ENCODE measurements around the gene NCOA1.
"Not testable (repeated sequence)": the region's sequence is repeated elsewhere in the genome, so short reads cannot be mapped to it uniquely, and the experiment has no call there.

- TF ChIP-seq MAFK (IDR thresholded peaks at IDR 0.05; ENCODE audit: low read depth, low read length); CTCF (conservative IDR thresholded peaks at IDR 0.05; ENCODE audit: low read depth, low read length); POLR2A (IDR thresholded peaks at IDR 0.05; ENCODE audit: low read depth, low read length); RCOR1 (IDR thresholded peaks at IDR 0.05; ENCODE audit: insufficient replicate concordance, low read length); USF2 (IDR thresholded peaks at IDR 0.05; ENCODE audit: low read depth, low read length); SMC3 (IDR thresholded peaks at IDR 0.05; ENCODE audit: low read depth, low read length); CEBPB (IDR thresholded peaks at IDR 0.05; ENCODE audit: low read depth, low read length): not testable (repeated sequence)
Observed at GRCh38 chr2:24569565-24569964, 78.5 kb downstream of the NCOA1 start.

Data from IMR-90 (cell line).